ENCODE measurements around the gene CHRNA10. TPM values are rescaled to one million over a fixed set of nuclear protein-coding genes. Genes with fewer than 3 reads are reported as not detected.

The CHRNA10 gene
- polyA plus RNA-seq, 1 donor from 2014 or later: 4.9 TPM

GRCh38 chr11:3664032-3664630 lies 7.1 kb downstream of the CHRNA10 start:
- H3K9ac ChIP-seq (ENCODE audit: low read length): no peak overlapping the region
- no peak overlapping the region for H2AFZ ChIP-seq (ENCODE audit: low read depth, low read length)
- H3K27me3 ChIP-seq (ENCODE audit: insufficient read depth, low read depth, low read length): no peaks in the 10 kb centered on the region
- H3K4me3 ChIP-seq (ENCODE audit: low read length): no peak overlapping the region
- peaks cover 7% of the 10 kb centered on the region for H3K36me3 ChIP-seq (ENCODE audit: insufficient read depth, low read length)
- H3K27ac ChIP-seq (ENCODE audit: low read length): no peak overlapping the region
- H3K9me2 ChIP-seq (ENCODE audit: insufficient read depth, low read length): no peaks in the 10 kb centered on the region
- H4K20me1 ChIP-seq (ENCODE audit: insufficient read depth): no peaks in the 10 kb centered on the region
- TF ChIP-seq TAF1 (IDR thresholded peaks at IDR 0.05; ENCODE audit: low read depth) (no peak), SMC3 (conservative IDR thresholded peaks at IDR 0.05; ENCODE audit: poor library complexity) (no peak), EP300 (conservative IDR thresholded peaks at IDR 0.05; ENCODE audit: poor library complexity, severe bottlenecking) (no peak), REST (IDR thresholded peaks at IDR 0.05; ENCODE audit: borderline replicate concordance) (no peak), MXI1 (conservative IDR thresholded peaks at IDR 0.05; ENCODE audit: poor library complexity, severe bottlenecking) (no peak), EZH2 (IDR thresholded peaks at IDR 0.05; ENCODE audit: borderline replicate concordance, insufficient read depth, low read length, poor library complexity, severe bottlenecking) (no peak), POLR2AphosphoS5 (IDR thresholded peaks at IDR 0.05) (no peak), CTCF (IDR thresholded peaks at IDR 0.05; ENCODE audit: poor library complexity, severe bottlenecking) (no peak)
- no peaks in the 10 kb centered on the region for H3K79me2 ChIP-seq (replicated peaks; ENCODE audit: insufficient read depth, low read length)
- H3K9me3 ChIP-seq (ENCODE audit: low read length): no peaks in the 10 kb centered on the region
- no peaks in the 10 kb centered on the region for H3F3A ChIP-seq (ENCODE audit: insufficient read depth, low read length, poor library complexity, severe bottlenecking)
- H3K4me2 ChIP-seq (ENCODE audit: low read length): no peak overlapping the region

- Histone ChIP-seq H3F3A (ENCODE audit: insufficient read depth, low read length, poor library complexity, severe bottlenecking) (no peaks in the 10 kb centered on the region), H2AFZ (ENCODE audit: low read depth, low read length) (no peak overlapping the region), H4K20me1 (ENCODE audit: insufficient read depth) (no peaks in the 10 kb centered on the region), H3K4me3 (ENCODE audit: low read length) (no peak overlapping the region), H3K9ac (ENCODE audit: low read length) (no peak overlapping the region), H3K36me3 (ENCODE audit: insufficient read depth, low read length) (peaks cover 7% of the 10 kb centered on the region), H3K79me2 (replicated peaks; ENCODE audit: insufficient read depth, low read length) (no peaks in the 10 kb centered on the region), H3K9me2 (ENCODE audit: insufficient read depth, low read length) (no peaks in the 10 kb centered on the region), H3K9me3 (ENCODE audit: low read length) (no peaks in the 10 kb centered on the region), H3K27ac (ENCODE audit: low read length) (no peak overlapping the region), H3K4me2 (ENCODE audit: low read length) (no peak overlapping the region), H3K27me3 (ENCODE audit: insufficient read depth, low read depth, low read length) (no peaks in the 10 kb centered on the region)
- no peak for TF ChIP-seq SMC3 (conservative IDR thresholded peaks at IDR 0.05; ENCODE audit: poor library complexity)
- no peak for TF ChIP-seq RAD21 (conservative IDR thresholded peaks at IDR 0.05)
- TF ChIP-seq CTCF (IDR thresholded peaks at IDR 0.05; ENCODE audit: poor library complexity, severe bottlenecking): no peak
- TF ChIP-seq EZH2 (IDR thresholded peaks at IDR 0.05; ENCODE audit: borderline replicate concordance, insufficient read depth, low read length, poor library complexity, severe bottlenecking): no peak
- no peak for TF ChIP-seq EP300 (conservative IDR thresholded peaks at IDR 0.05; ENCODE audit: poor library complexity, severe bottlenecking)
- TF ChIP-seq TAF1 (IDR thresholded peaks at IDR 0.05; ENCODE audit: low read depth): no peak
- TF ChIP-seq REST (IDR thresholded peaks at IDR 0.05; ENCODE audit: borderline replicate concordance): no peak
- TF ChIP-seq MXI1 (conservative IDR thresholded peaks at IDR 0.05; ENCODE audit: poor library complexity, severe bottlenecking): no peak
- TF ChIP-seq POLR2AphosphoS5 (IDR thresholded peaks at IDR 0.05): no peak
These were observed 8.3 kb downstream of the CHRNA10 start for GRCh38 chr11:3662856-3663255.
